ENCODE data around the gene HCN4. TPM values are rescaled to one million over a fixed set of nuclear protein-coding genes. Genes with fewer than 3 reads are reported as not detected.

HCN4 gene
- total RNA-seq, 4 donors from 2014 or later: not detected

DNA sequence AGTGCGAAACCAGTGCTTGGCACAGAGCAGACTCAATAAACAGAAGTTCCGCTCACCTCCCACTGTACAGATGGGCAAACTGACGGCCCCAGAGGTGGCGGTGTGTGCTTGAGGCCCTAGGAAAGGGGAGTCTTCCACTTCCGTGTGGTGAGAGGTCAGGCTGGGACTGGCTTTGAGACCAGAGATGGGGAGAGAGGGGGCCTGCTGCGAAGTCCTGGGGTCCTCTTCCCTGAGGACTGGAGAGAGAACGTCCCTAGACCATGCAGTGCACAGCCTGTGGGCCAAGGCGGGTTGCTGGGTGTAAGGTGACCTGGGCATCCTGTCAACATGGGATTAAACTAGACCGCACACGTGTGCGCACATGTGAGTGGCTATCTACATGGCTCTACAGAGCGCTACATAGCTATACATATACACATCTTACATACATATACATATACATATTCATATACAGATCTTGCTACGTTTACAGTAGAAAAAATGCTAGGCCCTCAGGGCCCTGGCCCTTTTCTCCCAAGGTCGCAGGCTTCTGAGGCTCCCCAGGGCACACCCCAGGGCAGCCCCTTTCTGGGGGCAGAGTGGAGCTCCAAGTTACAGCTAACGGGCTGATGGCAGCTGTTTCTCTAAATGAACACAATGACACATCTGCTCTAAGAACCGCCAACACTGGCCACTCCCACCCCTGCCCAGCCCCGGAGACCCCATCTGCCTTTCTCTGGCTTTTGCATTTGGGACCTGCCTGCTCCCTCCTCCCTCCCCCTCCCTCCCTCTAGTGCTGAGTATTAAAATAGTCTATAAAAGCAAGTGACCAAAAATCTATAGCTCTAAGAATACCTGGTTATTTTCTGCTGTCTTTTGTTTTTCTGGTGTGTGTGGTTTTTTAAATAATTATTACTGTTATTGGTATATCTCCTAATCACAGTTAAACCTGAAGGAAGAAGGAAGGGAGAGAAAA, 47.0 kb downstream of the HCN4 start:
- no peak for DNase-seq (ENCODE audit: low spot score in 2 of 2)
- Histone ChIP-seq H3K27me3 (peaks cover 0 to 41% of the 10 kb centered on the region in 2 donors), H3K4me3 (no peak overlapping the region), H3K4me1 (no peaks in the 10 kb centered on the region), H3K36me3 (no peaks in the 10 kb centered on the region), H3K27ac (no peak overlapping the region), H3K9me3 (peaks cover 0 to 9% (median 0%) of the 10 kb centered on the region in 4 donors)
- TF ChIP-seq EP300 (IDR thresholded peaks at IDR 0.05): no peak
- TF ChIP-seq, protein P1, sequence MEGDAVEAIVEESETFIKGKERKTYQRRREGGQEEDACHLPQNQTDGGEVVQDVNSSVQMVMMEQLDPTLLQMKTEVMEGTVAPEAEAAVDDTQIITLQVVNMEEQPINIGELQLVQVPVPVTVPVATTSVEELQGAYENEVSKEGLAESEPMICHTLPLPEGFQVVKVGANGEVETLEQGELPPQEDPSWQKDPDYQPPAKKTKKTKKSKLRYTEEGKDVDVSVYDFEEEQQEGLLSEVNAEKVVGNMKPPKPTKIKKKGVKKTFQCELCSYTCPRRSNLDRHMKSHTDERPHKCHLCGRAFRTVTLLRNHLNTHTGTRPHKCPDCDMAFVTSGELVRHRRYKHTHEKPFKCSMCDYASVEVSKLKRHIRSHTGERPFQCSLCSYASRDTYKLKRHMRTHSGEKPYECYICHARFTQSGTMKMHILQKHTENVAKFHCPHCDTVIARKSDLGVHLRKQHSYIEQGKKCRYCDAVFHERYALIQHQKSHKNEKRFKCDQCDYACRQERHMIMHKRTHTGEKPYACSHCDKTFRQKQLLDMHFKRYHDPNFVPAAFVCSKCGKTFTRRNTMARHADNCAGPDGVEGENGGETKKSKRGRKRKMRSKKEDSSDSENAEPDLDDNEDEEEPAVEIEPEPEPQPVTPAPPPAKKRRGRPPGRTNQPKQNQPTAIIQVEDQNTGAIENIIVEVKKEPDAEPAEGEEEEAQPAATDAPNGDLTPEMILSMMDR (IDR thresholded peaks at IDR 0.05): no peak
- no peak for TF ChIP-seq POLR2A (IDR thresholded peaks at IDR 0.05)
- WGBS, 2 donors: 67 to 74% methylated on average over 16 to 17 of the region's 17 CpGs

DNA sequence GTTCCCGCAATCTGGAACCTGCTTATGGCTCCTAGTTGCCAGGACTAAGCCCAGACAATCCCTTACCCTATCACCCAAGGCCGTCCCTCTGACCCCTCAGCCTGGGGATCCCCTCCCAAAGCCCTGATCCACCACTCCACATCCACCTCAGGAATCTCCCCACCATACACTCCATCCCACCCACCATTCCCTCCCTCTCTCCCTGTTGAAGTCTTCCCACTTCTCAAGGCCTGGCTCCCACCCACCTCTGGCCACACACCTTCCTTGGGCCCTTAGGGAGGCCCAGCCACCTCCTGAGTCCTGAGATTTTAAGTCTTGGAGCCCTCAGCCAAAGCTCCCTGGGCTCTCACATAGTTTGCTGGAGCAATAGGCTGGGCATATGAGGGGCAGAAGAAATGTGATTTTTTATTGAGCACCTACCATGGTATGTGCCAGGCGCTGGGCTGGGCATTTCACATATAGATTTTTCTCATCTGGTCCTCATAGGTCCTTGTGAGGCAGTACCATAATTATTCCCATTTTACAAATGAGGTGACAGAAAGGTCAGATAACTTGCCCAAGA, 48.1 kb downstream of the HCN4 start:
- Histone ChIP-seq H3K27ac (no peak overlapping the region), H3K9me3 (peaks cover 0 to 9% (median 0%) of the 10 kb centered on the region in 4 donors), H3K4me3 (no peak overlapping the region), H3K27me3 (peaks cover 0 to 41% of the 10 kb centered on the region in 2 donors), H3K4me1 (no peaks in the 10 kb centered on the region), H3K36me3 (no peaks in the 10 kb centered on the region)
- DNase-seq (ENCODE audit: low spot score in 2 of 2): no peak
- 90 to 95% methylated on average over 3 of the region's 3 CpGs for WGBS, 2 donors
- TF ChIP-seq POLR2A (IDR thresholded peaks at IDR 0.05): no peak
- no peak for TF ChIP-seq EP300 (IDR thresholded peaks at IDR 0.05)
- TF ChIP-seq, protein P1 (IDR thresholded peaks at IDR 0.05): no peak

DNA sequence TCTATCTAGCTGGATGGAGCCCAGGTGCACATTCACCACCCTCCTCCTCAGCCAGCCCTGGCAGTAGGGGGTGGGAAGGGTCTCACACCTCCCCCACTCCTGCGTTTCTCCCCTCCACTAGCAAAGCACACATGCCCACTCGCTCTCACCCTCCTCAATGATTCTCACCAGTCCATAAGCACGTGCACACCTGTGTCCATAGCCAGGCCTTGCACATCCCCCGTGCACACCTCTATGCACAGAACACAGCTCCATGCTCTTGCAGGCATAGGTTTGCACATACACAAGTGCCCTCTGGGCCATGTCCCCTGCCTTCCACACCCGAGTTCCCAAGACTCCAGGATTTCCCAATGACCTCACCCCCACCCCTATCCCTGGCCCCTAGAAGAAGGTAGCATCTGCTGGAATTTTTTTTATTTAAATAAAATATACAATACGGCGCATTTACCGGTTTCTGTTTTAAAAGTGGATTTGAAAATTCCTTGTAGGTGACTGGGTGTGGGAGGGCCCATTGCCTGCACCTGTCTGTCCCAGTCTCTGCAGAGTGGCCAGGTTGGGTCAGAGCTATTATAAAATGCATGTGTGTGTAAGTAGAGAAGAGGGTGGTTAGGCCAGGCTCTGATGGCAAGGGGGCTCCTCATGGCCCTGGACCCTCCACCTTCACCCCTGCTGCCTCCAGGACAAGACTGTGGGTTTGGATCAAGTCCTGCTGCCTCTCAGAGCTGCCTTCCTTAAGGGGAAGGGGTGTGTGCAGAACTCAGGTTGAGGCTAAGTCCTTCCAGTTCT, 49.1 kb downstream of the HCN4 start:
- no peaks in the 10 kb centered on the region for H3K4me1 ChIP-seq
- no peaks in the 10 kb centered on the region for H3K36me3 ChIP-seq
- TF ChIP-seq, protein P1 (IDR thresholded peaks at IDR 0.05): no peak
- TF ChIP-seq EP300 (IDR thresholded peaks at IDR 0.05) (no peak), POLR2A (IDR thresholded peaks at IDR 0.05) (no peak)
- peaks cover 0 to 41% of the 10 kb centered on the region in 2 donors for H3K27me3 ChIP-seq
- no peak for DNase-seq (ENCODE audit: low spot score in 2 of 2)
- 75 to 78% methylated on average over 8 of the region's 8 CpGs for WGBS, 2 donors
- H3K27ac ChIP-seq: no peak overlapping the region
- peaks cover 0 to 9% (median 0%) of the 10 kb centered on the region in 4 donors for H3K9me3 ChIP-seq
- H3K4me3 ChIP-seq: no peak overlapping the region

DNA sequence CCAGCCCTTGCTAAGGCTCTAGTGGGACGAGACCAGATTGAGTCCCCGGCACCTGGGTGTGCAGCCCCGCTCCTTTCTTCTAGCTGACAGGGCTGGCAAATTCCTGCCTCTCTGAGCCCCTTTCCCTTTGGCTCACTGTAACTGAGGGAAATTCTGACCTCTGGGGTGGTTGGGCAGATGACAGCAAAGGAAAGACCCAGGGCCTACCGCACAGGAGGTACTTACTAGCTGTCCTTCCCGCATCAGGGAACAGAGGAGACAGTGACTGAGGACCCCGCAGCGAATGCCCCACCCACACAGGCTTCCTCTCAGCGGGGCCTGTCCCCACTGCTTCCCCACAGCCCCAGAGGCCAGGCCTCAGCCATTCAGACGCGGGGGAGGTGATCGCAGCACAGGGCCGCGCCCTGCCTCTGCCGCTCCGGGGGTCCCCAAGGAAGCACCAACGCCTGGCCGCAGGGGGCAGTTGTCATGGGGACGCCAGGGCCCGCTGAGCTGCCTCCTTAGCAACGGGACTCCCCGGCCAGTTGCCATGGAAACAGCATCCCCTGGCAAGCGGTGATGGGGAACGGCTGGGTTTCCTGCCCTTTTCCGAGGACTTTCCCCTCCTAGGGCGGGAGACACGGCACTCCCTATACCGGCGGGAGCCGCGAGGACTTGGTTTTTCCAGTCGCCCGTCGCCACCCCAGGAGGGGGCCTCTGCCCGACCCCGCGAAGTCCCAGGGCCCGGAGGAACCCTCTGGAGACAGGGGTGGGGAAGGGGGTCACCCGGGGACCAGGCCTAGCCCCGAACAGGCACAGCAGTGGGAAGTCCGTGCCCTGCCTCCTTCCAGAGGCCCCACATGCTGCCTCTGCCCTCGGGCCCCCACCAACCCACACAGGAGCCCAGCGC, 50.1 kb downstream of the HCN4 start:
- Histone ChIP-seq H3K4me1 (no peaks in the 10 kb centered on the region), H3K4me3 (no peak overlapping the region), H3K27ac (no peak overlapping the region), H3K9me3 (peaks cover 0 to 1% (median 0%) of the 10 kb centered on the region in 4 donors), H3K27me3 (peaks cover 0 to 41% of the 10 kb centered on the region in 2 donors), H3K36me3 (no peaks in the 10 kb centered on the region)
- no peak for TF ChIP-seq POLR2A (IDR thresholded peaks at IDR 0.05)
- TF ChIP-seq EP300 (IDR thresholded peaks at IDR 0.05): no peak
- TF ChIP-seq, protein P1 (IDR thresholded peaks at IDR 0.05): no peak
- DNase-seq (ENCODE audit: low spot score in 2 of 2): no peak
- WGBS, 2 donors: 20 to 23% methylated on average over 16 to 21 of the region's 42 CpGs

Measured in tibial nerve (tissue), 4 donors.